NCI-H2196 (cell line): ENCODE results near the gene PRCC.
"Not testable (repeated sequence)": the region's sequence is repeated elsewhere in the genome, so short reads cannot be mapped to it uniquely, and the experiment has no call there.

Source experiments
- DNase-seq: peaks from one replicate; lab custom pipeline; 2025; ENCODE audit not compliant: unreplicated experiment; lab: John Stamatoyannopoulos, UW

Gene PRCC

DNA sequence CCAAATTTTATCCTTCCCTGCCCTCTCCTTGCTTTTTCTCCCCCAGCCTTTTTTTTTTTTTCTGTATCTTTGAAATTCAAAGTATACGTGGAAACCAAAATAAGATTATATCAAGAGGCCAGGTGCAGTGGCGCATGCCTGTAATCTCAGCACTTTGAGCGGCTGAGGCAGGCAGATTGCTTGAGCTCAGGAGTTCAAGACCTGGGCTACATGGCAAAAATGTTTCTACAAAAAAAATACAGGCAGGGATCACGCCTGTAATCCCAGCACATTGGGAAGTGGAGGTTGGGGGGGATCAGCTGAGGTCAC is 6.6 kb upstream of the PRCC start:
- DNase-seq = no peak

- not testable (repeated sequence) for DNase-seq
Observed at GRCh38 chr1:156765136-156765535, 2.2 kb upstream of the PRCC start.

DNA sequence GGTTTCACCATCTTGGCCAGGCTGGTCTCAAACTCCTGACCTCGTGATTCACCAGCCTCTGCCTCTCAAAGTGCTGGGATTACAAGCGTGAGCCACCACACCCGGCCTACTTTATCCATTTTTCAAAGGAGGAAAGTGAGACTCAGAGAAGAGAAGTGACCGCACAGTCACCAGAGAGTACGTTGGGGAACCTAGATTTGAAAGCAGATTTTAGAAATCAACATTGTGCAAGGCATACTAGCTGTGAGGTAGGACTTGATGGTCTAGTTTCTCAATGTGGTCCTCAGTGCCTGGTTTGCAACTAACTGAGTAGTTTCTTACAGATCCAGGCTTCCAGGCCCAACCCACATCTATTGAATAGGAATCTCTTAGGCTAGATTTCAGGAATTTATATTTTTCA is 1.7 kb upstream of the PRCC start:
- DNase-seq = no peak

DNA sequence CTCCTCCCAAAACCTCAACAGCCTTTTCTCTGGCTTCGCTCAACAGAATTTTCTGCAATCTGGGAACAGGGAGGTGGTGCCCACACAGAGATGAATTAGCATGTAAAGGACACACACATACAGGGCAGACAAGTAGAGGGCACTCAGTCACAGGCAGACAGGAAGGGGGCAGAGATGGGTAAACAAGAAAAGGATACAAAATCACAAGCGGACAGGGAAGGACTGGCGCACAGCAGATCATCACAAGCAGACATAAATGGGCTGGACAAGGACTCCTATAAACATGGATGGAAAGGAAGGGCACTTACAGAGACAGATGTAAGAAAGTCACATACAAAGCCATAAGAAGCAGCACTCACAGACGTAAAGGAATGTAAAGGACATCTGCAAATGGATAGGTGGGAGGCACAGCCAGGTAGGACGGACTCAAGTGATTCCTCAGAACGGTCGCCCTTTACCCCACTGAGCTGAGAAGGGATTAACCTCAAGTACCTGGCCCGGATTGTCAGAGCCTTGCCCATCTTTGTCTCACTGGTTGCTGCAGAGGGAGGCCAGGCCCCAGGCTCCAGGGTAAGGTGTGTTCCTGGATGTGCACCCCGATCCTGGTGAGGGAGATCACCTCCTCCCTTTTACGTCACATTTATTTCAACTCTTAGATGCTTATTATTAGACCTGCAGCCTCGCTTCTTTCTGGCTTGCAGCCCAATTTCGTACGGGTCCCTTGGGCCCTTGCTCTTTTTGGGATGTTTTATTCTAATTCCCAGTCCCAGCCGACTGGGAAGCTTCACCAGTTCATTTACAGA is 836 bp upstream of the PRCC start:
- no peak for DNase-seq

- no peak for DNase-seq
Observed at GRCh38 chr1:156767879-156768604, 707 bp downstream of the PRCC start.

DNA sequence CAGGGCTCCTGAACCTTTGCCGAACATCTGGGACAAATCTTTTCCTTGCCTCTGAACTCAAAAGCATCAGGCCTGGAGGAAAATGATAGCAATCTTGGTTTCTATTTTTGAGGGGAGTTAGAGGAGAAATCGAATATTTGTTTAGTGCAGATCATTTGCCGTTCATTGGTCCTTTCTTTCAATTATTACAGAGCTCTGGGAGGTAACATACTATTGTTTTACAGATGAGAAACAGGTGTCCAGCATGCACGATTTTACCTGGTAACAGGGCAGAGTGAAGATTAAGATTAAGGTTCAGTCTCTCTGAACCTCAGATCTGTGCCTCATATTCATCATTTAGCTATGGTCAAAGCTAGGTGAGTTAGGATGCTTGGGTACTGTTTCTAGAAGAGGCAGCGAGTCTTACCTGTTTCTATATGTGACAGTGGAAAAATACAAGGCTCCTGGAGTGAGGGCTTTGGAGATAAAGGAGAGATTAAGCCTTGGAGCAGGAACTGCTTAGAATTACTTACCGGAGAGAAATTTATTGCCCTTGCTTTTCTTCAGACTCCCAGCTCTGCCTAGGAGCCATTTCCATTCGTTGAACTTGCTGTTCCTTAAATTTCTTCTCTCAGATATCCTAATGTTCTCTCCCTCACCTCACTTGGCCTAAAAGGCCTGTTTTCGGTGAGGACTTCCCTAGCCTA is 1.4 kb downstream of the PRCC start:
- no peak for DNase-seq

GRCh38 chr1:156772222-156772621 is 4.9 kb downstream of the PRCC start:
- no peak for DNase-seq

GRCh38 chr1:156772728-156773497 is 5.6 kb downstream of the PRCC start:
- no peak for DNase-seq

- no peak for DNase-seq
Observed at GRCh38 chr1:156773607-156774006, 6.3 kb downstream of the PRCC start.

- no peak for DNase-seq
Observed at GRCh38 chr1:156775799-156776198, 8.5 kb downstream of the PRCC start.

GRCh38 chr1:156776942-156777341 is 9.6 kb downstream of the PRCC start:
- DNase-seq = no peak

GRCh38 chr1:156777573-156777972 is 10.2 kb downstream of the PRCC start:
- DNase-seq = no peak

DNA sequence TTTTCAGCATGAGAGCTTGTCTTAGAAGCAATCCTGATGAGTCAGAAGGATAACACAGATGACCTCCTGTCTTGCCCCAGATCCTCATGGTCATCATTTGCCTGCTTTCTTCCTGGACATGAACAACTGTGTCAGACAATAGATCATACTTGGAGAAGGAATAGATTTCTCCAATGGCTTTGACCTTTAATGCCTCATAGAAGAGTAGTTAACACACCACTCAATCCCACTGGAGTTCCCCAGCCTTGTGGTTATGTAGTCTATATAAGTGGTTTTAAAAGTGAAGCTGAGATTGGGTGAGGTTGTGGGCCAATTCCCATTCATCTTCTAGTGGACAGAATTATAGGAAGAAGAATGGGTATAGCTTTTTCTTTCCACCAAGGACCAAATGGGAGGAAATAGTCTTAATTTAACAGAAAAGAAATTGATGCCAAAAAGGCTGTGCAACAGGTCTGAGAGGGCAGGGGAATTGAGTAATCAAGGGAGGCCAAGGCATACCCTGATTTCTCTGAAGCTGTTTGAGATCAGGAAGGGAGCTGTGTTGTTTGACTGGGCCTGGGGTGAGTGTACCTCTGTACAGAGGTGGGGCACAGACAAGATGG is 14.4 kb downstream of the PRCC start:
- DNase-seq = no peak

- DNase-seq = no peak
Observed at GRCh38 chr1:156785458-156785857, 18.1 kb downstream of the PRCC start.

GRCh38 chr1:156786640-156787039 is 19.3 kb downstream of the PRCC start:
- DNase-seq = no peak

DNA sequence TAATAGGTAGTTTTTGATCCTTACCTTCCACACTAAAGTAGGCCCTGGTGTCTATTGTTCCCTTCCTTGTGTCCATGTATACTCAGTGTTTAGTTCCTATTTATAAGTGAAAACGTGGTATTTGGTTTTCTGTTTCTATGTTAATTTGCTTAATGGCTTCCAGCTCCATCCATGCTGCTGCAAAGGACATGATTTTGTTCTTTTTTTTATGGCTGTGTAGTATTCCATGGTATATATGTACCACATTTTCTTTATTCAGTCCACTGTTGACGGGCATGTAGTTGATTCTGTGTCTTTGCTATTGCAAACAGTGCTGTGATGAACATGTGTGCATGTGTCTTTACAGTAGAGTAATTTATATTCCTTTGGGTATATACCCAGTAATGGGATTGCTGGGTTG is 20.8 kb downstream of the PRCC start:
- no peak for DNase-seq

DNA sequence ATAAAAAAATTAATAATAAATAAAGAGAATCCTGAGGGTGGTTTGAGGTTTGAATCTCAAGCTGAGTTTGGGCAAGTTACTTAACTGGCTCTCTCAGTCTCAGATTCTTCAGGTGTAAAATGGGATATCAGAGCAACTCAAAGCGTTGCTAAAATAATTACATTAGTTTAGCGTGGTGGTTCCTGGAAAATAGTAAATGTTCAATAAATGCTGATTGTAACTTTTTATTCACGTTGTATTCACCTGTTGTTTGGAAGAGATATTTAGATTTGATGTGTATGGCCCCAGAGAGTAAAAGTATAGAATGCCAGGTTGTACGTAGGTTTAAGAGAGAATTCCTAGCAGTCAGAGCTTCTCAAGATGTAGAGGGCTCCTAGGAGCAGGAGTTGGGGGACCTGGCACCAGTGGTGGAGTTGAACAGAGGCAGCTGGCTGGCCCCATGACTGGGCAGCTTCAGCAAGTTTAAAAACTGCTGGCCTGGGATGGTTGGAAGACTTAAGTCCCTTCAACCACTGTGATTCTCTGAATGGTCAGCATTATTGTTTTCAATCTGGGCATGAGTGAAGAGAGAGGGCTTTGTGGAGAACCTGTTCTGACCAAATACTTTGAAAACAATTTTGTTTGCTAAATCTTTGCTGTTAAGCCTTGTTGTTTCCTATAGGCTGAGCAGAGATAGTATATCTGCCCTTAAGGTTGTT is 22.4 kb downstream of the PRCC start:
- no peak for DNase-seq

DNA sequence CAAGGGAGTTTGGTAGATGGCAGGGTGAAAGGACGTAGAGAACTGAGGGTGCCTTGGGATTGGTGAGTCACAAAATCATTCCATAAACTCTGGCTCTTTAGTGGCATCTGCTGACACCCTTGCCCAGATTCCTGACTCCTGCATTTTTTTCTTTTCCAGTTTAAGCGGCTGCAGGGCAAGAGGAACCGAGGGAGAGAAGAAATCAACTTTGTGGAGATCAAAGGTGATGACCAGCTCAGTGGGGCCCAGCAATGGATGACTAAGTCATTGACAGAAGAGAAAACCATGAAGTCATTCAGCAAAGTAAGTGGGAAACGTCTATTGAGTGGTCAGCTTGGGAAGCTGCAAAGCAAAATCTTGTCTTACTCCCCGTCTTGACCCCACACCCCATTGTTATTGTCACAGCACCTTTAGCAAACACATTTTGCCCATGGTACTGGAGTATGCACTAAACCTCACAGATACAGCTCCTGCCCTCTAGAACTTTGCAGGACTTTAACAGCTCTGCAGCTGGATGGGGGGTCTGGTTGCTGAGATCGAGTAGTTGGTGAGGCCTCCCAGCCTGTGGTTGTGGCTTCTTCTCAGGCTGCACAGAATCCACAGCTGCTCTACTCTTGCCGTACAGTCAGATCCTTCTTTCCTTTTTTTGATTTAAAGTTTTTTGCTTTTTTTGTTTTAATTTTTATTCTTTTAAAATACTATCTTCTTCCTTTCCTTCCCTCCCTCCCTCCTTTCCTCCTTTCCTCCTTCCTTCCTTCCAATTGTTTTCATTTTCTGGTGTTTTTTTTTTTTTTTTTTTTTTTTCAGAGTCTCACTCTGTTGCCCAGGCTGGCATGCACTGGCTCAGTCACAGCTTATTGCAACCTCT is 27.4 kb downstream of the PRCC start:
- DNase-seq = no peak

DNA sequence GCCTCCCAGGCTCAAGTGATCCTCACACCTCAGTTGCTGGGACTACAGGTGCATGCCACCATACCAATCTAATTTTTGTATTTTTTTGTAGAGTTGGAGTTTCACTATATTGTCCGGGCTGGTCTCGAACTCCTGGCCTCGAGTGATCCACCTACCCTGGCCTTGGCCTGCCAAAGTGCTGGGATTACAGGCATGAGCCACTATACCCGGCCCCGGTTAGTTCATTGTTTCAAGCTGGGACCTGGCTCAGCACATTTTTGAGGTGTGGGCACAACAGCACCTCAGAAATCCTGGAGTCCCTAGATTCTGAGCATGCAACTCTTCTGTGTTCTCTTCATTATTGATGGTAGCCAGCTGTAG is 28.0 kb downstream of the PRCC start:
- DNase-seq = no peak

GRCh38 chr1:156795787-156796186 is 28.5 kb downstream of the PRCC start:
- DNase-seq = peak; percentile 46
